BLaER1 treated with 17β-estradiol and CSF1 and Interleukin-3, amounts not matched to agents 10 nM and 100 nM (cell line): ENCODE data around the gene SEPTIN1.

ENCODE experiments used
- H3K27ac ChIP-seq, 11 experiments: shearing (Covaris generic); formaldehyde crosslinking; 2 replicates each; pipeline ENCODE4 v1.8.1; 2022
- H3K27me3 ChIP-seq, 11 experiments: shearing (Covaris generic); formaldehyde crosslinking; 2 replicates each; pipeline ENCODE4 v1.8.1; 2022
- H3K36me3 ChIP-seq, 11 experiments: shearing (Covaris generic); formaldehyde crosslinking; 2 replicates each; pipeline ENCODE4 v1.8.1; 2022
- H3K4me1 ChIP-seq, 10 experiments: shearing (Covaris generic); formaldehyde crosslinking; 2 replicates each; pipeline ENCODE4 v1.8.1; 2022
- H3K4me2 ChIP-seq, 11 experiments: shearing (Covaris generic); formaldehyde crosslinking; 2 replicates each; pipeline ENCODE4 v1.8.1; 2022
- H3K4me3 ChIP-seq, 10 experiments: shearing (Covaris generic); formaldehyde crosslinking; 2 replicates each; pipeline ENCODE4 v1.8.1; 2022
- H3K9ac ChIP-seq, 11 experiments: shearing (Covaris generic); formaldehyde crosslinking; 2 replicates each; pipeline ENCODE4 v1.8.1; 2022
- H3K9me3 ChIP-seq, 11 experiments: shearing (Covaris generic); formaldehyde crosslinking; replicated peaks in 1 of 11; 2 replicates each; pipeline ENCODE4 v1.8.1; 2022
- H4K20me1 ChIP-seq, 11 experiments: shearing (Covaris generic); formaldehyde crosslinking; 2 replicates each; pipeline ENCODE4 v1.8.1; 2022
- Cebpa-rat ChIP-seq, 11 experiments: shearing (Covaris generic); IDR thresholded peaks; 2 replicates each; pipeline ENCODE4 v1.8.1; 2022

The SEPTIN1 gene

GRCh38 chr16:30381291-30382041 is 895 bp downstream of the SEPTIN1 start:
- Histone ChIP-seq H3K27me3 (no peaks in the 10 kb centered on the region), H3K9me3 (no peaks in the 10 kb centered on the region), H3K4me2 (peak overlapping the region; percentile 65 to 100 (median 93)), H3K27ac (peak overlapping the region in 10 of 11 experiments; percentile 11 to 100 (median 72); a peak in 19 of 22 replicates), H3K4me3 (peak overlapping the region in 7 of 10 experiments; percentile 26 to 60 (median 34); a peak in 11 of 20 replicates), H4K20me1 (no peaks in the 10 kb centered on the region; a peak in 2 of 22 replicates), H3K36me3 (no peaks in the 10 kb centered on the region), H3K4me1 (peaks cover 52 to 68% (median 63%) of the 10 kb centered on the region in 10 experiments), H3K9ac (peak overlapping the region in 9 of 11 experiments; percentile 2 to 74 (median 42); a peak in 13 of 22 replicates)
- no peak for TF ChIP-seq Cebpa-rat (IDR thresholded peaks at IDR 0.05)

DNA sequence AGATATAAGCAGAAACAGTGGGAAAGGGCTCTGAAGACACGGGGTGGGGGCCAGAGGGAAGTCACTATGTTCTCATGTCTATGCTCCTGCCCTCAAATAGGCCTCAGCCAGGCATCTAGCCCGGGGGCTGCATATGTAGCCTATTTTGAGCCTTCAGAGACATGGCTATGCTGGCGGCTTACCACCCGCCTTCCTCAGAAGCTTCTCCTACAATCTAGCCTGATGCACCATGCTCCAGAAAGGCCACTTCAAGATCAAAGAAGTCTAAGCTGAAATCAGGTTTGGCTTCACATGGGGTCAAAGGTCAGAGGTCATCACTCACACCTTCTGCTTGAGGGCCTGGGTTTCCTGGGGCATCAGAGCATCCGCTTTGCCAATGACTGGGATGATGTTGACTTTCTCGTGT is 1.6 kb downstream of the SEPTIN1 start:
- Histone ChIP-seq H3K27me3 (no peaks in the 10 kb centered on the region), H3K27ac (peak overlapping the region in 9 of 11 experiments; percentile 43 to 100 (median 73); a peak in 15 of 22 replicates), H3K9ac (peak overlapping the region in 5 of 11 experiments; percentile 24 to 74 (median 58); a peak in 2 of 22 replicates), H3K9me3 (no peaks in the 10 kb centered on the region), H3K4me2 (peak overlapping the region; percentile 65 to 100 (median 93)), H3K4me1 (peaks cover 54 to 75% (median 68%) of the 10 kb centered on the region in 10 experiments), H3K36me3 (no peaks in the 10 kb centered on the region), H4K20me1 (no peaks in the 10 kb centered on the region; a peak in 2 of 22 replicates), H3K4me3 (peak overlapping the region in 1 of 10 experiments; percentile 60; a peak in 2 of 20 replicates)
- no peak for TF ChIP-seq Cebpa-rat (IDR thresholded peaks at IDR 0.05)

DNA sequence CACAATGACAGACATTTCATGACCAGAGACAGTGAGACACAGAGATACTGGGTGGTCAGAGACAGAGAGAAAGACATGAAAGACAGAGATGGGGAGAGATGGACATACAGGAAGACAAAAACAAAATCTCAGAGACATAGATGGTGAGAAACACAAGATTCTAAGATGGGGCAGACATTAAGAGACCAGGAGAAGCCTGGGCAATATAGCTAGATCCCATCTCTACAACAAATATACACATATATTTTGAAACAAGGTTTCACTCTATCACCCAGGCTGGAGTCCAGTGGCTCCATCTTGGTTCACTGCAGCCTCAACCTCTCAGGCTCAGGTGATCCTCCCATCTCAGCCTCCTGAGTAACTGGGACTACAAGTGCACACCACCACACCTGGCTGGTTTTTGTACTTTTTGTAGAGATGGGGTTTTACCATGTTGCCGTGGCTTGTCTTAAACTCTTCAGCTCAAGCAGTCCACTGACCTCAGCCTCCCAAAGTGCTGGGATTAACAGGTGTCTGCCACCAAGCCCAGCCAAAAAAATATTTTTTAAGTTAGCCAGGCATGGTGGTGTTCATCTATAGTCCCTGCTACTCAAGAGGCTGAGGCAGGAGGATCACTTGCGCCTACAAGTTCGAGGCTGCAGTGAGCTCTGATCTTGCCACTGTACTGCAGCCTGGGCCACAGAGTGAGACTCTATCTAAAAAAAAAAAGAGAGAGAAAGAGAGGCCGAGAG is 2.1 kb downstream of the SEPTIN1 start:
- Histone ChIP-seq H3K9ac (peak overlapping the region in 2 of 11 experiments; percentile 24 to 58; a peak in 1 of 22 replicates), H3K27me3 (no peaks in the 10 kb centered on the region), H3K36me3 (no peaks in the 10 kb centered on the region), H3K9me3 (no peaks in the 10 kb centered on the region), H3K4me2 (peak overlapping the region; percentile 74 to 100 (median 99); a peak in 21 of 22 replicates), H3K27ac (peak overlapping the region in 5 of 11 experiments; percentile 83 to 100 (median 100); a peak in 6 of 22 replicates), H3K4me3 (no peak overlapping the region; a peak in 2 of 20 replicates), H3K4me1 (peaks cover 54 to 79% (median 68%) of the 10 kb centered on the region in 10 experiments), H4K20me1 (no peaks in the 10 kb centered on the region; a peak in 2 of 22 replicates)
- TF ChIP-seq Cebpa-rat (IDR thresholded peaks at IDR 0.05), result no peak

DNA sequence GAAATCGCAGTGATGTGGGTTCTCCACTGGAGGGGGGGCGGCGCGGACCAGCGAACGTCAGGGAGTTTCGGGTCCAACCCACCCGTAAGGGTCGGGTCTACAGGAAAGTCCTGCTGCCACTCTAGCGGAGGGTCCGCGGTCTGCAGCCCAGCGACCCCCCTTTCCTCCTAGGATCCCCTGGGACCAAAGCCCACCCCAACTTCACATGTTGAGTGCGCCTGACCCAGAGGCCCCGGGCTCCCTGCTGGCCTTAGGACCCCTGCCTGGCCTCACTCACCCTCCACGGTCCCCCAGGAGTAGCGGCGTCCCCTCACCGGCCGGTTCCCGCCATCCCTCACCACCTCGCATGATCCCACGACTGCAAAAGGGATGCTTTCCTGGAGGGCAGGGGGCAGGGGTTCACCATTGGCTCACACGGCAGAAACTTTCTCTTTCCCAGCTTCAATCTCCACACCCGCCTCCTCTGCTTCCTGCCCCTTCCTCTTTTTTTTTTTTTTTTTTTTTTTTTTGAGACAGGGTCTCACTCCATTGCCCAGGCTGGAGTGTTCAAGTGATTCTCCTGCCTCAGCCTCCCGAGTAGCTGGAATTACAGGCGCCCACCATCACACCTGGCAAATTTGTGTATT is 3.1 kb downstream of the SEPTIN1 start:
- Histone ChIP-seq H3K27me3 (no peaks in the 10 kb centered on the region), H3K9ac (peak overlapping the region; percentile 81 to 98 (median 93); a peak in 21 of 22 replicates), H3K27ac (peak overlapping the region in 10 of 11 experiments; percentile 40 to 100 (median 98); a peak in 20 of 22 replicates), H3K9me3 (no peaks in the 10 kb centered on the region), H3K4me3 (peak overlapping the region; percentile 67 to 81 (median 72)), H4K20me1 (no peaks in the 10 kb centered on the region; a peak in 2 of 22 replicates), H3K36me3 (no peaks in the 10 kb centered on the region), H3K4me1 (peaks cover 54 to 88% (median 73%) of the 10 kb centered on the region in 10 experiments), H3K4me2 (peak overlapping the region; percentile 93 to 100 (median 100))
- TF ChIP-seq Cebpa-rat (IDR thresholded peaks at IDR 0.05), result no peak

DNA sequence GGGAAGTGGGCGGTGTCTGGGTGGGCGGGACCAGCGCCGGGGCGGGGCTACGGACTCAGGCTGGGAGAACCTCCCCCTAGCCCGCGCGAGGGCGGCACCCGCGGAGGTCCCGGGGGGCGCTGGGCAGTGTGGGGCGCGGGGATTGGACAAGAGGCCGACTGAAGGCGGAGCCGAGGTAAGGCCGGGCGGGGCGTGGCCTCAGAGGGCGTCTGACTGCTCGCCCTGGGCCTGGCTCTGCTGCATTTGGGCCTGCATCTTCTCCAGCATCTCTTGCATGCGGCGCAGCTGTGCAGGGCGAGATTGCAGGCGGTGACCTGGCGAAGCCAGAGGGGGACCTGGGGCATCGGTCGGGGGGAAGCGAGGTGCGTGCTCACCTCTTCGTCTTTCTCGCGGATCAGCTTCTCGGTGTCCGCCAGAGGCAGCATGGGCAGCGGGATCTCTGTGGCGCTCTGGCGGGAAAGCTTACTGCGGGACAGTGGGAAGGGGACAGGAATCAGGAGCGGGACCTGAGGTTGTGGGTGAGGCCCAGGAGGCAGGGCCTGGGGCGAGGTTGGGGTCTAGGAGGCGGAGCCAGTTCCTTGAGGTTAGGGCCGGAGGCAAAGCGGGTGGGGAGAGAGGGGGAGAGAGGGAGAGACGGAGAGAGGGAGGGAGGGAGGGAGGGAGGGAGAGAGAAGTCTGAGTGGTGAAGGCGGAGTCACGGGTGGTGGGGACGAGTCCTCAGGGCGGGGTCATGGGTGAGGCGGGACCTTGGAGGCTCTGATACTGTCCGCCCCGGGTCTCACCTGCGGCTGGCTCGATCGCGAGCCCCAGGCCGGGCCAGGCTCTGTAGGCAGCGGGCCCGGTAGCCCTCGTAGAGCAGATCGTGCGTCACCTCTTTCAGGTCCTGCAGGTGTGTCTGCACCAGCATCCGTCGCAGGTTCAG is 3.9 kb downstream of the SEPTIN1 start:
- TF ChIP-seq Cebpa-rat (IDR thresholded peaks at IDR 0.05), result no peak
- Histone ChIP-seq H3K36me3 (no peaks in the 10 kb centered on the region), H3K4me1 (peaks cover 54 to 88% (median 71%) of the 10 kb centered on the region in 10 experiments), H3K4me2 (peak overlapping the region; percentile 95 to 100 (median 100)), H3K27ac (peak overlapping the region; percentile 97 to 100 (median 98)), H3K9ac (peak overlapping the region; percentile 90 to 98 (median 94)), H3K4me3 (peak overlapping the region; percentile 67 to 81 (median 72)), H3K27me3 (no peaks in the 10 kb centered on the region), H4K20me1 (no peaks in the 10 kb centered on the region; a peak in 2 of 22 replicates), H3K9me3 (no peaks in the 10 kb centered on the region)

DNA sequence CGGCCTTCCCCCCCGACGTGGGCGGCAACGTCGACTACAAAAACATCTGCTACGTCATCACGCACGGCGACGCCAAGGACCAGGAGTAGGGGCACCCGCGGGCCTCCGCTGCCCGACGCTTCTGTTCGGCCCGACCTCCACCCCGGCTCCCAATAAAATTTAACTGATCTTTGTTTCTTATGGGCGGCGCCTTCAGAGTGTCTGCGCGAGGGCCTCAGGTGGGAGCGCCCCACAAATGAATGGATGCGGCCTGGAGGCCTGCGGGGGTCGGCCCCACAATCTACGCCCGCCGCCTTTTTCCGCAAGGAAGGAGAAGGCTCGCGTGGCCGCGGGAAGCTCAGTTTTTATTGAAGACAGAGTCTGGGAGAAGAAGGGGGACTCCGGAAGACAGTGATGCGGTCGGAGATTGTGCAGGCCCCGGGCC is 4.5 kb downstream of the SEPTIN1 start:
- Histone ChIP-seq H3K9me3 (no peaks in the 10 kb centered on the region), H3K27me3 (no peaks in the 10 kb centered on the region), H3K27ac (peak overlapping the region; percentile 97 to 100 (median 98)), H3K4me3 (peak overlapping the region; percentile 64 to 81 (median 70)), H3K4me2 (peak overlapping the region; percentile 79 to 100 (median 97)), H3K9ac (peak overlapping the region; percentile 90 to 98 (median 94)), H3K36me3 (no peaks in the 10 kb centered on the region), H3K4me1 (peaks cover 49 to 83% (median 64%) of the 10 kb centered on the region in 10 experiments), H4K20me1 (no peaks in the 10 kb centered on the region; a peak in 2 of 22 replicates)
- TF ChIP-seq Cebpa-rat (IDR thresholded peaks at IDR 0.05), result no peak

DNA sequence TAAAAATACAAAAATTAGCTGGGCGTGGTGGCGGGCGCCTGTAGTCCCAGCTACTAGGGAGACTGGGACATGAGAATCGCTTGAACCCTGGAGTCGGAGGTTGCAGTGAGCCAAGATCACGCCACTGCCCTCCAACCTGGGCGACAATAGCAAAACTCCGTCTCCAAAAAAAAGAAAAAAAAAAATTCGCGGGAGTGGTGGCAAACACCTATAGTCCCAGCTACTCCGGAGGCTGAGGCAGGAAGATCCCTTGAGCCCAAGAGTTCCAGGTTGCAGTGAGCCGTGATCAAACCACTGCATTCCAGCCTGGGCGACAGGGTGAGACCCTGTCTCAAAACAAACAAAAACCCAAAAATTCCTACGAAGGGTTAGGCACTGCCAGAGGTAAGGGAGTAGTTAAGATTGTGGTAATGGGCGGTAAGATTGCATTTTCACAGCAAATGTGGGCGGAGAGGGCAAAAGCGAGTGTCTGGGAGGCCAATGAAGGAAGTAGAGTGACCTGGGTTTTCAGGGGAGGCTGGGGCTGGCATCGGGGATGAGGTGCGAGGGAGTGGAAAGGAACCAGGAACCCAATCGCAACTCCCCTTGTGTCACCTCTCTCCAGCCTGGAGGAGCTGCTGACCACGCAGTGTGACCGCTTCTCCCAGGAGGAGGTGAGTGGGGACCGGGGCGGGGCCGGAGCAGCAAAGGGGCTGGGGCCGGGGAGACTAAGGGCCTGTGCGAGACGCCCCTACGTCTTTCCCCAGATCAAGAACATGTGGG is 5.1 kb downstream of the SEPTIN1 start:
- TF ChIP-seq Cebpa-rat (IDR thresholded peaks at IDR 0.05), result no peak
- Histone ChIP-seq H3K4me1 (peaks cover 43 to 83% (median 63%) of the 10 kb centered on the region in 10 experiments), H4K20me1 (no peaks in the 10 kb centered on the region; a peak in 2 of 22 replicates), H3K27ac (peak overlapping the region; percentile 97 to 100 (median 98)), H3K4me2 (peak overlapping the region; percentile 79 to 100 (median 97)), H3K36me3 (no peaks in the 10 kb centered on the region), H3K4me3 (peak overlapping the region; percentile 64 to 81 (median 70)), H3K9me3 (no peaks in the 10 kb centered on the region), H3K27me3 (no peaks in the 10 kb centered on the region), H3K9ac (peak overlapping the region; percentile 90 to 98 (median 94))
